Measurements from ENCODE around the gene TGIF1.

DNA sequence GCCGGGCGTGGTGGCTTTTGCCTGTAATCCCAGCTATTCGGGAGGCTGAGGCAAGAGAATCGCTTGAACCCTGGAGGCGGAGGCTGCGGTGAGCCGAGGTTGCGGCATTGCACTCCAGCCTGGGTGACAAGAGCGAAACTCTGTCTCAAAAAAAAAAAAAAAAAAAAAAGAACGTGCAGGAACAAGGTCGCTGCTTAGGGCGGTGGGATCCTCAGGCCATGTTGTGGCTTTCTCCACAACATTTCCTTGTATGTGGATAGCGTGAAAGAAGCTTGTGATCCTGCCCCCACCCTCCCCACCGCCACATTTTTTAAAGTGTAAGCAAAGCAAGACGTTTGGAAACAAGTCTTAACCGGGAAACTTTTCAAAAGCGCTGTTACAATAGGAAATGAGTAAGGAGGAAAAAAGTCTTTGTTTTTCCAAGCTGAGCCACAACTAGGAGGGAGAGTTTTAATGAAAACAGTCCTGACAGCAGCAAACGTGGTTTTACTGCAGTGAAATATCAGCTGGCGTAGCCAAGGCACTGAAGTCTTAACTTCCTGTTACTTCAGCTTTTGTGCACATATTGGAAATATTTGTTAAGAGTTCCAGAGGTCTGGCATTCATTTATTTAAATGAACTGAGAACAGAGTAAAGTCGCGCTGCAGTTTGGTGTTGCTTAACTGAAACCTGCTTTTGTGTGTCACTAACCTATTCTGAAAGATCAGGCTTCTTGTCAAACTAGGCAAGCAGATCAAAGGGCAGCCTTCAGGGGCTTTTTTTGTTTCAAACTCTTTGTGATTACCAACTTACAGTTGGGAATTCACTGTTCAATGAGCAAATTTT lies 3.8 kb downstream of the TGIF1 start:
- no peak for TF ChIP-seq POLR2A (IDR thresholded peaks at IDR 0.05)
- TF ChIP-seq, protein P1, sequence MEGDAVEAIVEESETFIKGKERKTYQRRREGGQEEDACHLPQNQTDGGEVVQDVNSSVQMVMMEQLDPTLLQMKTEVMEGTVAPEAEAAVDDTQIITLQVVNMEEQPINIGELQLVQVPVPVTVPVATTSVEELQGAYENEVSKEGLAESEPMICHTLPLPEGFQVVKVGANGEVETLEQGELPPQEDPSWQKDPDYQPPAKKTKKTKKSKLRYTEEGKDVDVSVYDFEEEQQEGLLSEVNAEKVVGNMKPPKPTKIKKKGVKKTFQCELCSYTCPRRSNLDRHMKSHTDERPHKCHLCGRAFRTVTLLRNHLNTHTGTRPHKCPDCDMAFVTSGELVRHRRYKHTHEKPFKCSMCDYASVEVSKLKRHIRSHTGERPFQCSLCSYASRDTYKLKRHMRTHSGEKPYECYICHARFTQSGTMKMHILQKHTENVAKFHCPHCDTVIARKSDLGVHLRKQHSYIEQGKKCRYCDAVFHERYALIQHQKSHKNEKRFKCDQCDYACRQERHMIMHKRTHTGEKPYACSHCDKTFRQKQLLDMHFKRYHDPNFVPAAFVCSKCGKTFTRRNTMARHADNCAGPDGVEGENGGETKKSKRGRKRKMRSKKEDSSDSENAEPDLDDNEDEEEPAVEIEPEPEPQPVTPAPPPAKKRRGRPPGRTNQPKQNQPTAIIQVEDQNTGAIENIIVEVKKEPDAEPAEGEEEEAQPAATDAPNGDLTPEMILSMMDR (IDR thresholded peaks at IDR 0.05 in 8 of 11, conservative IDR thresholded peaks at IDR 0.05 in 3 of 11), result no peak

Measured in spleen (tissue), 7 donors.